HepG2 (cell line): ENCODE measurements around the gene DMKN. TPM values are rescaled to one million over a fixed set of nuclear protein-coding genes. Genes with fewer than 3 reads are reported as not detected.

ENCODE experiments used
- DMTF1 ChIP-seq: sonication (generic); formaldehyde crosslinking; IDR thresholded peaks from 2 replicates; pipeline ENCODE4 v1.4.0; 2020; ENCODE audit warnings: mild to moderate bottlenecking, missing genetic modification reagents
- TAF1 ChIP-seq: sonication (generic); formaldehyde crosslinking; IDR thresholded peaks from 2 replicates; pipeline ENCODE4 v1.4.0; 2020; ENCODE audit warnings: missing genetic modification reagents
- ZNF503 ChIP-seq: sonication (generic); formaldehyde crosslinking; IDR thresholded peaks from 2 replicates; pipeline ENCODE4 v1.4.0; 2020; ENCODE audit warnings: missing genetic modification reagents
- ZNF597 ChIP-seq: sonication (generic); formaldehyde crosslinking; IDR thresholded peaks from 2 replicates; pipeline ENCODE4 v1.5.0; 2020; ENCODE audit warnings: missing genetic modification reagents
- polyA plus RNA-seq, 8 experiments: library from polyadenylated mRNA; depleted of rRNA in 3 of 8; stranded (reverse) in 7 of 8; unstranded in 1 of 8; fragments of >200 nt; fragmentation: Illumina TruSeq in 4 of 8; extraction: Trizol in 4 of 8; gene quantifications; 2 replicates each; pipeline versions ENCODE4 v1.2.1 to v1.2.3, GENCODE V29; 2011 to 2016; ENCODE audit warnings: low read depth in 4 of 8, missing spikeins in 1 of 8, mixed read lengths in 1 of 8; ENCODE audit not compliant: insufficient read depth in 1 of 8
- total RNA-seq, 5 experiments: library from RNA; depleted of rRNA; stranded (reverse); fragments of >200 nt; fragmentation: Illumina TruSeq; extraction: Trizol; gene quantifications; 2 replicates each; pipeline ENCODE4 v1.2.3, GENCODE V29; 2016; ENCODE audit warnings: low read depth in 1 of 5
- TF ChIP-seq, protein P1 (sequence below): sonication (generic); formaldehyde crosslinking; IDR thresholded peaks from 2 replicates; pipeline ENCODE4 v1.4.0; 2020; ENCODE audit warnings: missing genetic modification reagents, borderline replicate concordance
- TF ChIP-seq, protein P2 (sequence below): sonication (generic); formaldehyde crosslinking; IDR thresholded peaks from 2 replicates; pipeline ENCODE4 v1.8.1; 2023; ENCODE audit warnings: mild to moderate bottlenecking, missing genetic modification reagents

The DMKN gene
- total and polyA plus RNA-seq, 2 of the 13 experiments (the other 11 are each of a cell fraction or from before 2014, with no cell fraction given): 50.8 to 57.1 TPM

DNA sequence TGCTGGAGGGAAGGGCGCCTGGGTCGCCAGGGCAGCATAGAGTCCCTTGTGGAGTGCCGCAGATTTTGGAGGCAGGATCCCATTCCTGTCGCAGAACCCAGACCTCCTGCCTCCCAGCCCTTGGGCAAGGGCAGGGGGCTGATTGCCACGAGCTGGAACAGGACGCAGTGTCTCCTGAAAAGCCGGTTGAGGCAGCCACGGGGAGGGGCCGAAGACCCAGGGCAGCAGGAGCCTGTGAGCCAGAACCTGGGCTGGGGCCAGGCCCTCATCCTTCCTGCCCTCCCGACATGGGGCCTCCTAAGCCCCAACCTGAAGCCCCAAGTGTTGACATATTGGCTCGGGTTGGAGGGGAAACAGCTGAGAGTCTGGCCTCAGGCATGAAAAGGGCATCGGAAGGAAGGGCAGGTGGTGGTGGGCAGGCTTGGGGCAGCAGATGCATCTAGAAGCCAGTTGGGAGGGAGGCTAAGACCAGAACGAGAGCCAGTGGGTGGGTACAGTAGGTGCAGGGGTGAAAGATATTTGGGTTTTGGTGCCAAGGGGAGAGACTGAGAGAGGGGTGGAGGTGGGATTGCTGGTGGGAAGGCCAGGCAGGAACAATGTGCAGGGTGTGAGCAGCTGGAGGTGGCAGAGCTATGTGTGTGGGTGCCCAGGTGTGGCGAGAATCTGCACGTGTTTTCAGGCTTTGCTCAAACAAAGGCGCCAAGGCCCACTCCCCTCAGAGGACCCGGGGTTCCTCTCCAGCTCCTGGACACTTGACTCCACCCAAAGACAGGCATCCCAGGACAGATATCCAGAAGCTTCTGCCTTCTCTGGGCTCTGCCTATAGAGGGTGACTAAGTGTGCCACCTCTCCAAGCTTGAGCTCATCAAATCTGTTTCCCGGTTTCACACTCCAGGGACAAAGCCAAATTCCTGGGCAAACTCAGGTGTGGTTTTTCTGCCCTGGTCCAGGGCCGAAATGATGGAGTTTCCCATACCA, 16.1 kb upstream of the DMKN start (continued):
- TF ChIP-seq, protein P1, sequence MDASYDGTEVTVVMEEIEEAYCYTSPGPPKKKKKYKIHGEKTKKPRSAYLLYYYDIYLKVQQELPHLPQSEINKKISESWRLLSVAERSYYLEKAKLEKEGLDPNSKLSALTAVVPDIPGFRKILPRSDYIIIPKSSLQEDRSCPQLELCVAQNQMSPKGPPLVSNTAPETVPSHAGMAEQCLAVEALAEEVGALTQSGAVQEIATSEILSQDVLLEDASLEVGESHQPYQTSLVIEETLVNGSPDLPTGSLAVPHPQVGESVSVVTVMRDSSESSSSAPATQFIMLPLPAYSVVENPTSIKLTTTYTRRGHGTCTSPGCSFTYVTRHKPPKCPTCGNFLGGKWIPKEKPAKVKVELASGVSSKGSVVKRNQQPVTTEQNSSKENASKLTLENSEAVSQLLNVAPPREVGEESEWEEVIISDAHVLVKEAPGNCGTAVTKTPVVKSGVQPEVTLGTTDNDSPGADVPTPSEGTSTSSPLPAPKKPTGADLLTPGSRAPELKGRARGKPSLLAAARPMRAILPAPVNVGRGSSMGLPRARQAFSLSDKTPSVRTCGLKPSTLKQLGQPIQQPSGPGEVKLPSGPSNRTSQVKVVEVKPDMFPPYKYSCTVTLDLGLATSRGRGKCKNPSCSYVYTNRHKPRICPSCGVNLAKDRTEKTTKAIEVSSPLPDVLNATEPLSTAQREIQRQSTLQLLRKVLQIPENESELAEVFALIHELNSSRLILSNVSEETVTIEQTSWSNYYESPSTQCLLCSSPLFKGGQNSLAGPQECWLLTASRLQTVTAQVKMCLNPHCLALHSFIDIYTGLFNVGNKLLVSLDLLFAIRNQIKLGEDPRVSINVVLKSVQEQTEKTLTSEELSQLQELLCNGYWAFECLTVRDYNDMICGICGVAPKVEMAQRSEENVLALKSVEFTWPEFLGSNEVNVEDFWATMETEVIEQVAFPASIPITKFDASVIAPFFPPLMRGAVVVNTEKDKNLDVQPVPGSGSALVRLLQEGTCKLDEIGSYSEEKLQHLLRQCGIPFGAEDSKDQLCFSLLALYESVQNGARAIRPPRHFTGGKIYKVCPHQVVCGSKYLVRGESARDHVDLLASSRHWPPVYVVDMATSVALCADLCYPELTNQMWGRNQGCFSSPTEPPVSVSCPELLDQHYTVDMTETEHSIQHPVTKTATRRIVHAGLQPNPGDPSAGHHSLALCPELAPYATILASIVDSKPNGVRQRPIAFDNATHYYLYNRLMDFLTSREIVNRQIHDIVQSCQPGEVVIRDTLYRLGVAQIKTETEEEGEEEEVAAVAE: no peak
- TF ChIP-seq TAF1: no peak
- TF ChIP-seq DMTF1 (CRISPR knock-in tag): no peak
- TF ChIP-seq, protein P2, sequence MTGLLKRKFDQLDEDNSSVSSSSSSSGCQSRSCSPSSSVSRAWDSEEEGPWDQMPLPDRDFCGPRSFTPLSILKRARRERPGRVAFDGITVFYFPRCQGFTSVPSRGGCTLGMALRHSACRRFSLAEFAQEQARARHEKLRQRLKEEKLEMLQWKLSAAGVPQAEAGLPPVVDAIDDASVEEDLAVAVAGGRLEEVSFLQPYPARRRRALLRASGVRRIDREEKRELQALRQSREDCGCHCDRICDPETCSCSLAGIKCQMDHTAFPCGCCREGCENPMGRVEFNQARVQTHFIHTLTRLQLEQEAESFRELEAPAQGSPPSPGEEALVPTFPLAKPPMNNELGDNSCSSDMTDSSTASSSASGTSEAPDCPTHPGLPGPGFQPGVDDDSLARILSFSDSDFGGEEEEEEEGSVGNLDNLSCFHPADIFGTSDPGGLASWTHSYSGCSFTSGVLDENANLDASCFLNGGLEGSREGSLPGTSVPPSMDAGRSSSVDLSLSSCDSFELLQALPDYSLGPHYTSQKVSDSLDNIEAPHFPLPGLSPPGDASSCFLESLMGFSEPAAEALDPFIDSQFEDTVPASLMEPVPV (CRISPR knock-in tag): no peak
- no peak for TF ChIP-seq ZNF597 (CRISPR knock-in tag)
- no peak for TF ChIP-seq ZNF503 (CRISPR knock-in tag)
